CD4-positive, alpha-beta memory T cell (primary cell): Measurements from ENCODE around the gene IMMT. TPM values are rescaled to one million over a fixed set of nuclear protein-coding genes. Genes with fewer than 3 reads are reported as not detected.
A peak's percentile ranks its signal among the peaks of the same experiment; 100 is the strongest.

Experiments used
- CTCF ChIA-PET: fragments of 350-600 bp; sonication (Branson Sonifier 250); formaldehyde crosslinking; loops from one replicate; lab custom pipeline; 2021; ENCODE audit warnings: inconsistent platforms; ENCODE audit not compliant: partially characterized antibody; lab: Charles Lee
- POLR2A ChIA-PET: fragments of 350-600 bp; sonication (Branson Sonifier 250); formaldehyde crosslinking; loops from one replicate; lab custom pipeline; 2021; ENCODE audit not compliant: partially characterized antibody; lab: Charles Lee
- DNase-seq, 5 donors: peaks; one replicate each; pipeline versions ENCODE4 v3.0.0 to v3.0.0-alpha.2; 2020 to 2022; ENCODE audit warnings: mixed read lengths in 1 of 5
- H3K27ac ChIP-seq: one replicate; pipeline ENCODE4 v1.7.0; 2013; ENCODE audit warnings: low read depth, low read length
- H3K27me3 ChIP-seq: 2 replicates; pipeline ENCODE4 v1.7.0; 2013; ENCODE audit warnings: mild to moderate bottlenecking, low read length, moderate library complexity; ENCODE audit not compliant: insufficient read depth
- H3K36me3 ChIP-seq: 2 replicates; pipeline ENCODE4 v1.7.0; 2013; ENCODE audit warnings: mild to moderate bottlenecking, low read length, moderate library complexity; ENCODE audit not compliant: insufficient read depth
- H3K4me1 ChIP-seq: 2 replicates; pipeline ENCODE4 v1.7.0; 2013; ENCODE audit warnings: mild to moderate bottlenecking, low read length, moderate library complexity; ENCODE audit not compliant: insufficient read depth
- H3K4me3 ChIP-seq, 2 donors: one replicate each; pipeline ENCODE4 v1.7.0; 2013; ENCODE audit warnings: low read length in 2 of 2, mild to moderate bottlenecking in 1 of 2
- H3K9me3 ChIP-seq, 2 donors: one replicate each; pipeline ENCODE4 v1.7.0; 2013; ENCODE audit warnings: low read length in 2 of 2, control low read depth in 1 of 2; ENCODE audit not compliant: control insufficient read depth in 1 of 2
- H3K27ac Mint-ChIP-seq, 7 donors: one replicate each; pipeline ENCODE4 v1.8.0; 2020 to 2021; ENCODE audit warnings: mixed read lengths in 7 of 7, mild to moderate bottlenecking in 6 of 7, inconsistent platforms in 3 of 7, moderate library complexity in 3 of 7
- H3K27me3 Mint-ChIP-seq, 2 donors: one replicate each; pipeline ENCODE4 v1.8.0; 2020 to 2021; ENCODE audit warnings: mixed read lengths in 2 of 2
- H3K36me3 Mint-ChIP-seq, 2 donors: one replicate each; pipeline ENCODE4 v1.8.0; 2020 to 2021; ENCODE audit warnings: mixed read lengths in 2 of 2, inconsistent platforms in 1 of 2, mild to moderate bottlenecking in 1 of 2
- H3K4me1 Mint-ChIP-seq, 4 donors: one replicate each; pipeline ENCODE4 v1.8.0; 2020 to 2021; ENCODE audit warnings: mixed read lengths in 4 of 4, mild to moderate bottlenecking in 1 of 4
- H3K4me3 Mint-ChIP-seq, 8 donors: one replicate each; pipeline ENCODE4 v1.8.0; 2020 to 2021; ENCODE audit warnings: mixed read lengths in 8 of 8, mild to moderate bottlenecking in 7 of 8, moderate library complexity in 6 of 8, inconsistent platforms in 3 of 8
- H3K9me3 Mint-ChIP-seq, 8 donors: one replicate each; pipeline ENCODE4 v1.8.0; 2020 to 2021; ENCODE audit warnings: mixed read lengths in 8 of 8, mild to moderate bottlenecking in 5 of 8, inconsistent platforms in 3 of 8, moderate library complexity in 1 of 8
- intact Hi-C: fragments of 100-400 bp; cut with micrococcal nuclease; formaldehyde crosslinking; loops from one replicate; pipeline ENCODE4 v1.15.1; 2023
- polyA plus RNA-seq, 2 donors: library from polyadenylated mRNA; unstranded; fragments of 300-500 nt; fragmentation: Illumina TruSeq; gene quantifications; one replicate each; pipeline ENCODE4 v1.2.3, GENCODE V29; 2021
- total RNA-seq, 2 experiments: library from RNA; stranded (reverse); gene quantifications; one replicate each; pipeline ENCODE4 v1.2.3, GENCODE V29; 2021

Gene IMMT
- total and polyA plus RNA-seq, 4 experiments from 2014 or later: 49.8 to 82.7 (median 78.0) TPM

DNA sequence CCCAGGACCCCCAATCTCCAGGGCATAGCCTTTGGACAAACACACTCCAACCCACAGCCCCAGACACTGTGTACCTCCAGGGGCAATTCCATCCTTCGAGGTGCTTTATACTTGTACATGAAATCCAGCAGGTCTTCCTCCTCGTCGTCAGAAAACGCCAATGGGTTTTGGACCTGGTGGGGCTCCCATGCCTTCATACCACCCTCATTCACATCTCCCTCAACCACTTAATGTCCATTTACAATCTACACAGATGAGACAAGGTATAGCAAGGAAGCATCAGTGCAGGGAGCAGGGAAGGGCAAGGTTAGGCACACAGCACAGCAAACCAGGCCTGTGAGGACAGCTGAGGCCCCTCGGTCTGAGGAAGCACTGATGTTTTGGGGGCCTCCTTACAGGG, 24.6 kb upstream of the IMMT start:
- DNase-seq: no peak
- Mint-ChIP-seq H3K4me3 (no peak overlapping the region), H3K4me1 (peaks cover 0 to 13% (median 3%) of the 10 kb centered on the region in 4 donors), H3K27me3 (no peaks in the 10 kb centered on the region), H3K27ac (no peak overlapping the region), H3K9me3 (no peaks in the 10 kb centered on the region), H3K36me3 (no peaks in the 10 kb centered on the region)
- H3K27me3 ChIP-seq: no peaks in the 10 kb centered on the region
- no peak overlapping the region for H3K4me3 ChIP-seq
- no peaks in the 10 kb centered on the region for H3K9me3 ChIP-seq
- ChIA-PET POLR2A (interaction anchor here (2.2 kb wide), 1 partner anchor 221 kb away, joined by 11 read pairs; the partner anchor contains the start of gene KDM3A), CTCF (interaction anchor here (1.2 to 2.8 kb wide), 6 partner anchors 19 to 259 kb away, joined by 4 to 29 read pairs (median 14); partner anchors contain the start of gene MRPL35)
- intact Hi-C loops: loop anchor here (2.0 to 10.0 kb wide), 3 partner anchors 149 to 249 kb away; partner anchors contain the start of gene KDM3A
- H3K4me1 ChIP-seq: peaks cover under 1% of the 10 kb centered on the region
- H3K27ac ChIP-seq: no peak overlapping the region
- no peaks in the 10 kb centered on the region for H3K36me3 ChIP-seq

DNA sequence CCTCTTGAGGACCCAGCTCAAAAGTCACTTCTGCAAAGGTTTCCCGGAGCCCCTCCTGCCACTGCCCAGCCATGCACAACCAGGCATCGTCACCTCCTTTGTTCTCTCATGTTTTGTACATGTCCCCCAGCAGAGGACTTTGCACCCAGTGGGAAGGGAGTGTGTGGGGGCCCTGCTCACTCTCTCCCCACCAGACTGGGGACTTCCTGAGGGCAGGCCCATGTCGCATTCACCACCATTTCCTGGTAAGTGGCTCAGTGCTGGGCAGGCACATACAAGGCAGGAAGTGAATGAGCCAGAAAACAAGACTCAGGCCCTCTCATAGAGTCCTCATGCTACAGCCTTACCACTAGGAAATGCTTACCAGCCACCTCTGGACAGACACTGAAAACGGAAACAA, 22.9 kb upstream of the IMMT start:
- no peak for DNase-seq
- H3K9me3 Mint-ChIP-seq: no peaks in the 10 kb centered on the region

DNA sequence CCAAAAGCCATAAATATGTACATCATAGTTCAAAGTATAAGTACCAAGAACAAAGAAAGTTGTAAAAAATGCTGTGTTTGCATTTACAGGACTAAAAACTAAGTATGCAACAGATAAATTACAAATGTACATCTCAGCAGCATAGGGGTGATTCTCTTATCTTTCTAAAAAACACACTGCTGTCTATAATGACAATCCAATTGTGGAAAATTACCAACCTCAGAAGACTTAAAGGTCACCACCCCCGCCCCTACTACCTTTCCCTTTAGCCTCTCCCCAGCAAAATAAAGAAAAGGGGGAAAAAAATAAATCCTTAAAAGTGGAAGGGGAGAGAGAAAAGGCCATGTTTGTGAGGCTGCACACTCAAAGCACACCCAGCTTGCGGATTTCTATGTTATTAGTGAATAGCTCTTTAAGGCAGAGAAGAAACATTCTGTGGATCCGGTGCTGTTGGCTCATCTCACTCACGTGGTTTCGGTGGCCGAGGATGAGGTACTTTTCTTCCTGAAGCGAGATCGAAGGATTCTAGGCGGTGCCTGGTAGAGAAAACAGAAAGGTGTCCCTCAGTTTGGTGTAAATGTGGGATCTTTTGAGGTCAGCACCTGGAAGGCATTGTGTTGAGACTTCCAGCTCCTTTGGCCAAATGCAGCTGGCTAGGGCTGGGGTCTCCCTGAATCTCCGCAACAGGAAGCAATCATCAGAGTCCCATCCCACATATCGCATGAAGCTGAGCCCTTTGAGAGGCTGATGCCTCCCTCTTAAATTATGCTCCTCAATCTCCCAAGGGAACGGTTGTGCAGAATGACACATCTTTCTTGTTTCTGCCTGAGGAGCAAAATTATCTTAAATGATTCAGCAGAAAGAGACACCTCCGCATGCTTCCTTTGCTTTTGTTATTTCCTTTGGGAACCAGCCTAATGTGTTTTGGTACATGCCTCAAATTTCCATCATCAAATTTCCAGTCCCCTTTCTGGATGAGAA, 21.6 kb upstream of the IMMT start:
- no peaks in the 10 kb centered on the region for H3K27me3 ChIP-seq
- no peak overlapping the region for H3K4me3 ChIP-seq
- ChIA-PET CTCF (no interaction called here), POLR2A (no interaction called here)
- peak overlapping the region in 1 of 7 donors; percentile 10 for H3K27ac Mint-ChIP-seq
- DNase-seq: no peak
- intact Hi-C loops: no loop called here
- H3K27me3 Mint-ChIP-seq: no peaks in the 10 kb centered on the region
- H3K36me3 Mint-ChIP-seq: peaks cover 14 to 22% of the 10 kb centered on the region in 2 donors
- no peaks in the 10 kb centered on the region for H3K9me3 Mint-ChIP-seq
- H3K27ac ChIP-seq: no peak overlapping the region
- H3K4me1 Mint-ChIP-seq: peaks cover 0 to 8% (median 3%) of the 10 kb centered on the region in 4 donors
- no peaks in the 10 kb centered on the region for H3K9me3 ChIP-seq
- peaks cover 13% of the 10 kb centered on the region for H3K36me3 ChIP-seq
- H3K4me3 Mint-ChIP-seq: no peak overlapping the region
- no peaks in the 10 kb centered on the region for H3K4me1 ChIP-seq

More for the DNA sequence above, 22.9 kb upstream of the IMMT start:
- Histone ChIP-seq H3K9me3 (no peaks in the 10 kb centered on the region), H3K27me3 (no peaks in the 10 kb centered on the region), H3K4me1 (no peaks in the 10 kb centered on the region), H3K4me3 (no peak overlapping the region), H3K27ac (no peak overlapping the region), H3K36me3 (peaks cover 4% of the 10 kb centered on the region)
- no peaks in the 10 kb centered on the region for H3K27me3 Mint-ChIP-seq
- H3K36me3 Mint-ChIP-seq: peaks cover 6 to 13% of the 10 kb centered on the region in 2 donors
- H3K4me3 Mint-ChIP-seq: no peak overlapping the region
- peaks cover 0 to 8% (median 3%) of the 10 kb centered on the region in 4 donors for H3K4me1 Mint-ChIP-seq
- ChIA-PET CTCF (no interaction called here), POLR2A (no interaction called here)
- intact Hi-C loops: no loop called here
- peak overlapping the region in 3 of 7 donors; percentile 1 to 72 (median 61) for H3K27ac Mint-ChIP-seq

DNA sequence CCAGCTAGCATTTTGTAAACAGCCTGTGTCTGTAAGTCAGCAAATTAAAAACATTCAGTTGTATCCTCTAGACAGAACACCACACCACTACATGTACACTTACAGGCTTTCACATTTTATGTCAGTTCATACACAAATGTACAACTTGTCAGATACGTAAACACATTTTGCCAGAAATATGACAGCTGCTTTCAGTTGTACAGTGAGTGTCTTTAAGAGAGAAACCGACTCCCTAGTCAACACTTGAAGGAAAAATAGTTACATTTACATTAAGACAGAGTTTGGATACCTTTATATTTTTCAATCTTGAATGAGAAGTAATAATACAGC, 19.2 kb upstream of the IMMT start:
- Mint-ChIP-seq H3K4me1 (peaks cover 0 to 4% (median 0%) of the 10 kb centered on the region in 4 donors), H3K4me3 (no peak overlapping the region), H3K27ac (peak overlapping the region in 2 of 7 donors; percentile 17 to 49), H3K36me3 (peaks cover 32 to 42% of the 10 kb centered on the region in 2 donors), H3K27me3 (no peaks in the 10 kb centered on the region), H3K9me3 (no peaks in the 10 kb centered on the region)
- no peaks in the 10 kb centered on the region for H3K4me1 ChIP-seq
- H3K27ac ChIP-seq: no peak overlapping the region
- H3K27me3 ChIP-seq: no peaks in the 10 kb centered on the region
- ChIA-PET CTCF (no interaction called here), POLR2A (no interaction called here)
- intact Hi-C loops: no loop called here
- DNase-seq: no peak
- no peaks in the 10 kb centered on the region for H3K9me3 ChIP-seq
- peaks cover 28% of the 10 kb centered on the region for H3K36me3 ChIP-seq
- no peak overlapping the region for H3K4me3 ChIP-seq

DNA sequence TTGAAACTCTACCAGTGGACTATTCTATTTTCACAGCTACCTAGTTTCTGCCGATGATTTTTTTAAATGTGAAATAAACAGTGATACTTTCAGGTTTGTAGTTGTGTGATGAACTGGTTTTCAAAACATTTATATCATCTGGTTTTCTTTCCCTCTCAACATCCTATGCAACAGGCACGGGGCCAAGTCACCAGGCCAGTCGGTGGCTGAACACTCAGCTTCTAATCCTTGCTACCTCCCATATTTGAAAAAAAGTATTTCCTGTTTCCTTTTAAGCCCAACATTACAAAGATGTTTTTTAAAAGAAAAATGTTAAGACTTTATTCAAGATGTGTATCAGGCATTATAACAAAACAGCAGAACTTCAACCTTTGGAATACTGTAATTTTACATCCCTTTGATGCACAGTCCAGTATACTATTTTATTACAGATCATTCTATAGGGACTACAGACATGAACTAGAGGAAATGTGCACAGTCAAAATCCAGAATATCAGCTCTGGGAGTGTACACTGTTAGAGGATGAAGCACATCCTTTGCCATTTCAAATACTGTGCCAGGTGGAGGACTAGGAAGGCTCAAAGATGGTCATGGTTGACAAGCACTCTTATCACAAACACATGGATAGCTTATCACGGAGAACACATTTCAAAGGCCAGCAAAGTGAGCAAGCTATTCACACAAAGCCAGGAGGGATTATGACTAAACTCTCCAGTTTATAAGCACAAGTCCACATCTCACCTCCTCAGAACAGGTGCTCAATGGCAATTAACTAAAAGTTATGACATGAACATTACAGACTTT, 18.6 kb upstream of the IMMT start:
- H3K27me3 Mint-ChIP-seq: no peaks in the 10 kb centered on the region
- ChIA-PET CTCF (no interaction called here), POLR2A (interaction anchor here (1.3 kb wide), 1 partner anchor 15 kb away, joined by 3 read pairs; the partner anchor contains the start of gene MRPL35)
- H3K36me3 ChIP-seq: peaks cover 33% of the 10 kb centered on the region
- H3K9me3 ChIP-seq: no peaks in the 10 kb centered on the region
- H3K27ac Mint-ChIP-seq: peak overlapping the region in 3 of 7 donors; percentile 16 to 49 (median 17)
- H3K27me3 ChIP-seq: no peaks in the 10 kb centered on the region
- no peak overlapping the region for H3K27ac ChIP-seq
- H3K4me1 Mint-ChIP-seq: peaks cover 0 to 4% (median 0%) of the 10 kb centered on the region in 4 donors
- H3K4me1 ChIP-seq: no peaks in the 10 kb centered on the region
- peaks cover 35 to 47% of the 10 kb centered on the region in 2 donors for H3K36me3 Mint-ChIP-seq
- H3K9me3 Mint-ChIP-seq: no peaks in the 10 kb centered on the region
- H3K4me3 ChIP-seq: no peak overlapping the region
- DNase-seq: no peak
- no peak overlapping the region for H3K4me3 Mint-ChIP-seq
- intact Hi-C loops: no loop called here

DNA sequence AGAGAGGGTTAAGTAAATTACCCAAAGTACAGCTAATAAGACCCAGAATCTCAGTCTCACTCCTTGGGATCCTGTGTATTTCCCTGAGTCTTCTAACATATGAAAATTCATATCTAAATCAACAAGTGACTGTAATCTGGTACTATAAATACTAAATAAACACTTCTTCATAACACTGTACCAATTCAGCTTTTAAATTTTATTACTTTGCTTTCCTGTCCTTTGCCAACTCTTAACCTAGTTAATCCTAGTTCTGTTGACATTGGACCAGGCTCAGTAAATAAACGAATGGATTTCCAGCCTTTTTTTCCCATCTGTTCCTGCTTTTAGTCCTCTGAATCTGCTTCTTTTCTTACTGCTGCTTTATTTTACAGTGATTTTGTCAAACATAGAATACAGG, 17.8 kb upstream of the IMMT start:
- H3K36me3 Mint-ChIP-seq: peaks cover 40 to 52% of the 10 kb centered on the region in 2 donors
- ChIA-PET POLR2A (interaction anchor here (1.3 kb wide), 1 partner anchor 14 kb away, joined by 3 read pairs; the partner anchor contains the start of gene MRPL35), CTCF (no interaction called here)
- no peaks in the 10 kb centered on the region for H3K9me3 ChIP-seq
- H3K4me3 ChIP-seq: no peak overlapping the region
- peaks cover 0 to 2% (median 0%) of the 10 kb centered on the region in 4 donors for H3K4me1 Mint-ChIP-seq
- intact Hi-C loops: no loop called here
- peaks cover 42% of the 10 kb centered on the region for H3K36me3 ChIP-seq
- no peaks in the 10 kb centered on the region for H3K27me3 ChIP-seq
- no peaks in the 10 kb centered on the region for H3K4me1 ChIP-seq
- no peak for DNase-seq
- no peak overlapping the region for H3K4me3 Mint-ChIP-seq
- peak overlapping the region in 1 of 7 donors; percentile 19 for H3K27ac Mint-ChIP-seq
- no peaks in the 10 kb centered on the region for H3K27me3 Mint-ChIP-seq
- no peaks in the 10 kb centered on the region for H3K9me3 Mint-ChIP-seq
- H3K27ac ChIP-seq: no peak overlapping the region
